SK-N-SH treated with all-trans-retinoic acid at 6 μM for 48 hours (cell line): ENCODE data around the gene HIF3A.

Experiments used
- ARNTL ChIP-seq: fragments of 450-650 bp; formaldehyde crosslinking; IDR thresholded peaks from 2 replicates; pipeline ENCODE4 v1.5.0; 2020; ENCODE audit warnings: low read depth, mild to moderate bottlenecking, moderate library complexity, borderline replicate concordance
- CSDC2 ChIP-seq: fragments of 250-450 bp; sonication (Bioruptor Pico); IDR thresholded peaks from 2 replicates; pipeline ENCODE4 v1.5.0; 2020; ENCODE audit warnings: mild to moderate bottlenecking, moderate library complexity
- ESRRG ChIP-seq: fragments of 250-450 bp; sonication (Bioruptor Pico); IDR thresholded peaks from 2 replicates; pipeline ENCODE4 v1.6.1; 2021; ENCODE audit warnings: mild to moderate bottlenecking
- RARB ChIP-seq: fragments of 250-450 bp; sonication (Bioruptor Pico); IDR thresholded peaks from 2 replicates; pipeline ENCODE4 v1.8.0; 2021; ENCODE audit warnings: mild to moderate bottlenecking, moderate library complexity
- TCF4 ChIP-seq: fragments of 250-450 bp; sonication (Bioruptor Pico); IDR thresholded peaks from 2 replicates; pipeline ENCODE4 v1.8.0; 2021; ENCODE audit warnings: mild to moderate bottlenecking, moderate library complexity, borderline replicate concordance
- ZFP30 ChIP-seq: fragments of 450-650 bp; formaldehyde crosslinking; IDR thresholded peaks from 2 replicates; pipeline ENCODE4 v1.5.0; 2022; ENCODE audit warnings: mild to moderate bottlenecking, moderate library complexity
- ZNF565 ChIP-seq: fragments of 450-650 bp; formaldehyde crosslinking; conservative IDR thresholded peaks from 2 replicates; pipeline ENCODE4 v1.5.0; 2020; ENCODE audit warnings: low read depth, mild to moderate bottlenecking, moderate library complexity
- ZNF8 ChIP-seq: fragments of 450-650 bp; formaldehyde crosslinking; IDR thresholded peaks from 2 replicates; pipeline ENCODE4 v1.5.0; 2020; ENCODE audit warnings: mild to moderate bottlenecking, moderate library complexity
- TF ChIP-seq, protein P1 (sequence below): fragments of 250-450 bp; sonication (Bioruptor Pico); IDR thresholded peaks from 2 replicates; pipeline ENCODE4 v1.8.0; 2020; ENCODE audit warnings: mild to moderate bottlenecking, moderate library complexity, borderline replicate concordance
- TF ChIP-seq, protein P2 (sequence below): fragments of 250-450 bp; sonication (Bioruptor Pico); IDR thresholded peaks from 2 replicates; pipeline ENCODE4 v1.5.1; 2020; ENCODE audit warnings: low read depth, mild to moderate bottlenecking, moderate library complexity

DNA sequence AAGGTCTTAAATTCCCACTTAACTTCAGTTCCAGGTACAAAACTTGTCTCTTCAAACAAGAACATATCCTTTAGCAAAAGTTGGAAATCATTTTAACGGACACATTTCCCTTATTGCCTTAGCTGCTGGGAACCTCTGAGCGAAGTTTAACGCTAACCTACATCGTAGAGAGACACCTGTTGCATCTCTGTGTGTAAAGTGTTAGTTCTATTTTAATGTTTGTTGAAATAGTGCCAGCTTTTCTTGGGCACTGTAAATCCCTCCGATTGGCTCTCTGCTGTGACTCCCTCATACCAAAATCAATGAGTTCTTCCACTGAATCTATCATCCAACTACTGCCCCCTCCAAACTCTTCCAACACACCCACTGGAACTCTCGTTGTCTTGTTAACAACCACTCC lies 2.3 kb upstream of the HIF3A start:
- TF ChIP-seq, protein P1, sequence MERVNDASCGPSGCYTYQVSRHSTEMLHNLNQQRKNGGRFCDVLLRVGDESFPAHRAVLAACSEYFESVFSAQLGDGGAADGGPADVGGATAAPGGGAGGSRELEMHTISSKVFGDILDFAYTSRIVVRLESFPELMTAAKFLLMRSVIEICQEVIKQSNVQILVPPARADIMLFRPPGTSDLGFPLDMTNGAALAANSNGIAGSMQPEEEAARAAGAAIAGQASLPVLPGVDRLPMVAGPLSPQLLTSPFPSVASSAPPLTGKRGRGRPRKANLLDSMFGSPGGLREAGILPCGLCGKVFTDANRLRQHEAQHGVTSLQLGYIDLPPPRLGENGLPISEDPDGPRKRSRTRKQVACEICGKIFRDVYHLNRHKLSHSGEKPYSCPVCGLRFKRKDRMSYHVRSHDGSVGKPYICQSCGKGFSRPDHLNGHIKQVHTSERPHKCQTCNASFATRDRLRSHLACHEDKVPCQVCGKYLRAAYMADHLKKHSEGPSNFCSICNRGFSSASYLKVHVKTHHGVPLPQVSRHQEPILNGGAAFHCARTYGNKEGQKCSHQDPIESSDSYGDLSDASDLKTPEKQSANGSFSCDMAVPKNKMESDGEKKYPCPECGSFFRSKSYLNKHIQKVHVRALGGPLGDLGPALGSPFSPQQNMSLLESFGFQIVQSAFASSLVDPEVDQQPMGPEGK (CRISPR knock-in tag): no peak
- TF ChIP-seq RARB (no peak), ESRRG (CRISPR knock-in tag) (no peak), CSDC2 (no peak), TCF4 (CRISPR knock-in tag) (no peak), ARNTL (CRISPR knock-in tag) (no peak), ZNF565 (CRISPR knock-in tag) (no peak), ZNF8 (CRISPR knock-in tag) (no peak), ZFP30 (CRISPR knock-in tag) (no peak)
- TF ChIP-seq, protein P2, sequence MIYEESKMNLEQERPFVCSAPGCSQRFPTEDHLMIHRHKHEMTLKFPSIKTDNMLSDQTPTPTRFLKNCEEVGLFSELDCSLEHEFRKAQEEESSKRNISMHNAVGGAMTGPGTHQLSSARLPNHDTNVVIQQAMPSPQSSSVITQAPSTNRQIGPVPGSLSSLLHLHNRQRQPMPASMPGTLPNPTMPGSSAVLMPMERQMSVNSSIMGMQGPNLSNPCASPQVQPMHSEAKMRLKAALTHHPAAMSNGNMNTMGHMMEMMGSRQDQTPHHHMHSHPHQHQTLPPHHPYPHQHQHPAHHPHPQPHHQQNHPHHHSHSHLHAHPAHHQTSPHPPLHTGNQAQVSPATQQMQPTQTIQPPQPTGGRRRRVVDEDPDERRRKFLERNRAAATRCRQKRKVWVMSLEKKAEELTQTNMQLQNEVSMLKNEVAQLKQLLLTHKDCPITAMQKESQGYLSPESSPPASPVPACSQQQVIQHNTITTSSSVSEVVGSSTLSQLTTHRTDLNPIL: no peak
